HG02759 (cell line): ENCODE data around the gene BNC2.
"Not testable (repeated sequence)": the region's sequence is repeated elsewhere in the genome, so short reads cannot be mapped to it uniquely, and the experiment has no call there.

Source experiments
- ATAC-seq: cut with Tn5 transposase; IDR thresholded peaks from one replicate; pipeline ENCODE4 v1.9.1; 2021; ENCODE audit warnings: mild to moderate bottlenecking, moderate library complexity; ENCODE audit not compliant: unreplicated experiment

BNC2 gene, protein sequence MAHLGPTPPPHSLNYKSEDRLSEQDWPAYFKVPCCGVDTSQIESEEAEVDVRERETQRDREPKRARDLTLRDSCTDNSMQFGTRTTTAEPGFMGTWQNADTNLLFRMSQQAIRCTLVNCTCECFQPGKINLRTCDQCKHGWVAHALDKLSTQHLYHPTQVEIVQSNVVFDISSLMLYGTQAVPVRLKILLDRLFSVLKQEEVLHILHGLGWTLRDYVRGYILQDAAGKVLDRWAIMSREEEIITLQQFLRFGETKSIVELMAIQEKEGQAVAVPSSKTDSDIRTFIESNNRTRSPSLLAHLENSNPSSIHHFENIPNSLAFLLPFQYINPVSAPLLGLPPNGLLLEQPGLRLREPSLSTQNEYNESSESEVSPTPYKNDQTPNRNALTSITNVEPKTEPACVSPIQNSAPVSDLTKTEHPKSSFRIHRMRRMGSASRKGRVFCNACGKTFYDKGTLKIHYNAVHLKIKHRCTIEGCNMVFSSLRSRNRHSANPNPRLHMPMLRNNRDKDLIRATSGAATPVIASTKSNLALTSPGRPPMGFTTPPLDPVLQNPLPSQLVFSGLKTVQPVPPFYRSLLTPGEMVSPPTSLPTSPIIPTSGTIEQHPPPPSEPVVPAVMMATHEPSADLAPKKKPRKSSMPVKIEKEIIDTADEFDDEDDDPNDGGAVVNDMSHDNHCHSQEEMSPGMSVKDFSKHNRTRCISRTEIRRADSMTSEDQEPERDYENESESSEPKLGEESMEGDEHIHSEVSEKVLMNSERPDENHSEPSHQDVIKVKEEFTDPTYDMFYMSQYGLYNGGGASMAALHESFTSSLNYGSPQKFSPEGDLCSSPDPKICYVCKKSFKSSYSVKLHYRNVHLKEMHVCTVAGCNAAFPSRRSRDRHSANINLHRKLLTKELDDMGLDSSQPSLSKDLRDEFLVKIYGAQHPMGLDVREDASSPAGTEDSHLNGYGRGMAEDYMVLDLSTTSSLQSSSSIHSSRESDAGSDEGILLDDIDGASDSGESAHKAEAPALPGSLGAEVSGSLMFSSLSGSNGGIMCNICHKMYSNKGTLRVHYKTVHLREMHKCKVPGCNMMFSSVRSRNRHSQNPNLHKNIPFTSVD

DNA sequence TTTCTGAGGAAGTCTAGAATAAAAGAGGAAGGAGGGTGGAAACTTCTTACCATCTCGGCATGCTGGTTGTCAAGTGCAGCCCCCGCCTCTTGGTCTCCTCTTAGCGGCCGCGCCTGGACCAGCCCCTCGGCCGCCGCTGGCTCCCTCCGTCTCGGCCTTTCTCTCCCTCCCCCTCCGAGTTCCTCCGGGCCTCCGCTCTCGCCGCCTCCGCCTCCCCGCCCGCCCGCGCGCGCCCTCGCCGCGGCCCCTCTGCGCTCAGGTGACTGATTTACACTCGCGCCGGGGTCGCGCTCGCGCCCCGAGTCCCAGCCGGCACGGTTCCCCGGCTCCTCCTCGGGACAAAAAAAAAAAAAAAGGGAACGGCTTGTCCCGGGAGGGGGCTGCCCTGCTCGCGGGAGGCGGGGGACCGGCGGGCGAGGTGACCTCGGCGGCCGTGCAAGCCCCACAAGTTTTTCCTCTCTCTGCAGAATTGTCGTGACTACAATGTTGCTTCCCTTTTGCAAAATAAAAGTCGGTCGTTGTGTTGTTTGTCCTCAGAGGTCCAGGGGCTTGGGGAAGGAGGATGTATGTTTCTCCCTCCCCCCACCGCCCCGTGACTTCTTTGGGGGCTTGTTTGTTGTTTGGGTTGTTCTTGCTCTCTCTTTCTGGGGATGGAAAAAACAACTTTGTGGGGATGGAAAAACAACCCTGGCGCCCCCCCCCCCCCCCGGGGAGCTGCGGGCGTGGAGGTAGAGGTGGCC lies at the start of gene BNC2:
Gene BNC2, minus strand, starts transcription at position 75 of the 740 bp plus-strand sequence. Its CDS starts 22 bp downstream, at position 53.
- no peak for ATAC-seq

DNA sequence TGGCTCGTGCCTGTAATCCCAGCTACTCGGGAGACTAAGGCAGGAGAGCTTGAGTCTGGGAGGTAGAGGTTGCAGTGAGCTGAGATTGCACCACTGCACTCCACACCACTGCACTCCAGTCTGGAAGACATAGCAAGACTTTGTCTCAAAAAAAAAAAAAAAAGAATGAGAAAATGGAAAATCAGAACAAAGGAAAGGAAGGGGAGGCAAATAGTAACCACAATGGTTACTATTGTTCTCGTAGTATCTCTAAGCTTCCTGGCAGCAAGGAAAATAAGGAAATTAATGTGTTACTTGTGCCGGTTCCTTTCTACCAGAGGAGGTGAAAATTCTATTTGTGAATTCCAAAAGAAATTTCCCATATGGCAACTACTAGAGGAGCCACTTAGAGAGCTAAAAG lies 48.5 kb upstream of the BNC2 start:
- ATAC-seq, result no peak

DNA sequence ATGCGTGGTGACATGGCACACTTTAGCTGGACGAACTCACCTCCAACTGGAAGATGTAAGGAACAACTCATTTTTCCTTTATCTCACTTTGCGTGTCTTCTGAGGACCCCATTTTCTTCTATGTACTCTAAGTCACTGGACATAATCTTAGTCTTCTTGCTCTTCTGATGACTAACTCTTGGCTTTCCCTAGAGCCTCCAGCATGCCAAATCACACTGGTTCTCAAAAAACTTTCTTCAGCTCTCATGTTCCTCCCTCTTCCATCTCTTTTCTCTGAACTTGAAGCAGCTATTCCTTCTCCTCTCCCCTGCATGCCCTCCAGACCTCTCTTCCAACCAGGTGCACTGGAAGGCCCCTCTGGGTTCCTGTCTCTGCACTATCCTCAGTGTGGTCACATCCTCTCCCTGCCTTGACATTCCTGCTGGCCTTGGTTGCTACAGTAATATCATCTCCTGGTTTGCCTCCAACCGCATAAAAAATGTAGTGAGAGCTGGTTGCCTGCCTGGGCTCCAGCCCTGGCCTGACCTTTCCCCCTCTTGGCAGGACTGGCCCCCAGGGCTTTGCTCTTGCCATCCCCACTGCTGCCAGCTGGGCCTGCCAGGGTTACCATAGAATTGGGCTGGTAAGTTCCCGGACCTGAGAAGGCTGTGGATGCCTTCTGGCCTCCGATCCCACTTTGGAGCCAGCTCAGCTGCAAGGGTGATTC lies 44.8 kb upstream of the BNC2 start:
- no peak for ATAC-seq

DNA sequence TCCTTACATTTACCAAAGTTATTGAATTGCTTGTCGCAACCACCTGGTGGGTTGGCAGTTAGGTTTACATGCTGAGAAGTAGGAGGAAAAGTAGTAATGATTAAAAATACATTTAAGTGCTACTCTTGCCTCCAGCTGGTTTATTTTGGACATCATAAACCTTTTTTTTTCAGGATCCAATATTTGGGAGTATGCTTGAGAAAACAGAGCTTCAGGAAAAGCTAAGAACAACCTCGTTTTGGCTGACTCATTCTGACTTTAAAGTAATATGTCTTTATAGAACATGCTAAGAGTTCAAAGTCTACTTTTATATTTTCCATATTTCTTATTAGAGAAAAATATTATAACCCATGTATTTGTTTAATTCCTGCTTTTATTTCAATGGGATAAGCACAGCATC lies 41.7 kb upstream of the BNC2 start:
- ATAC-seq, result no peak

DNA sequence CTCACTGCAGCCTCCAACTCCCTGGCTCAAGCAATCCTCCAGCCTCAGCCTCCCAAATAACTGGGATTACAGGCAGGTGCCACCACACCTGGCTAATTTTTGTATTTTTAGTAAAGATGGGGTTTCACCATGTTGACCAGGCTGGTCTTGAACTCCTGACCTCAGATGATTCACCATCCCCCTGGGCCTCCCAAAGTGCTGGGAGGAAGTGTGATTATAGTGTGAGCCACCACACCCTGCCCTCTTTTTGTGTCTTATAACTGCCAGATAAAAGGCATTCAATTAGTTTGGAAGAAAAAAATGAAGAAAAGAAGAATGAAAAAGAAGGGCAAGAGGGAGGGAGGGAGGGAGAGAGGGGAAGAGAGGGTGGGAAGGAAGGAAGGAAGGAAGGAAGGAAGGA lies 37.7 kb upstream of the BNC2 start:
- not testable (repeated sequence) for ATAC-seq

DNA sequence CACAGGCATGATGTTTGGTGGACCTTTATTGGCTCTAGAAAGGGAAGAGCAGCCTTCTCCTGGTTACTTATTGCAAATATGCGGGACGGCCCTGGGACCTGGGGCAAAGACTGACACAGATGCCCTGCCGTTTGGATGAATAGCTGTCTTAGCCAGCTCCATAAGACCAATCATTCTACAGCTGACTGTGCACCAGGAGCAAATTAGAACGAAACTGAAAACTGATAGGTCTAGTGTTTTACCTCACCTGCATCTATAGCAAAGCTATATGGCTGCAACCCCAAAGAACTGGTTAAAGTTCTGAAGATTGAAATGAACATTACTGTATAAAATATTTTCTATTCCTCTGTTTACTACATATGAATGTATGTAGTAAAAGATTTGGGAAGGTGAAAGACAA lies 34.2 kb upstream of the BNC2 start:
- no peak for ATAC-seq

DNA sequence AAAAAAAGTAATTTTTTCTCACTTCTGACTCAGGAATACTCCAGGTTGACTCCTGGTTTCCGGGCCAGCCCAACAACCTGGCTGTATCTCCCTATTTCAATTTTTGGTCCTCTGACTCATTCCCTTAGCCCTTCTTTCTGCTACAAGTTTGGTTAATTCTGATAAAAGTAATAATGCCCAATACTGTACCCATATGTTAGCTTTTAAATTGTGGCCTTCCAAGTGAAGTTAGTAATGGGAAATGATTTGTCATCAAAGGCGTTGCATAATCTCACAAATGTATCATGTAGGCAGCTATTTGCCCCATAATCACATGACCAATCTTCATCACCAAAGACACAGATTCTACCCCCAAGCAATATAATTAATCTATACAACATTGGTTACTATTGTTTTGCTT lies 31.1 kb upstream of the BNC2 start:
- no peak for ATAC-seq

DNA sequence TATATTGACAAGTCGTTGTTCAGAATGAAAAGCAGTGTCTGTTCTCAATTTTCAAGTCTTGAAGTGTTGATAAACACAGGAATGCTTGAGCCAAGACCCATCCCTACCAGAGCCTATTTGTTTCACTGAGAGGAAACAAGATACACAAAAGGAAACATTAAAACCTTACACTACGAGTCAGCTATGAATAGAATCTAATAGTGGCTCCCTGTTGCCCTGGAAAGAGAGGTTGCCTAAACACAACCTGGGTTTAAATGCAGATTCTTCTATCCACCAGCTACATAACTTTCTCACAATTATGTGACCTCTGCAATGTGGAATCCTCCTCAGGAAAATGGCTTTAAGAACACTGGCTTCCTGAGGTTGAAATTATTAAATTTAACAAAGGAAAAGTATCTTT lies 29.1 kb upstream of the BNC2 start:
- no peak for ATAC-seq

DNA sequence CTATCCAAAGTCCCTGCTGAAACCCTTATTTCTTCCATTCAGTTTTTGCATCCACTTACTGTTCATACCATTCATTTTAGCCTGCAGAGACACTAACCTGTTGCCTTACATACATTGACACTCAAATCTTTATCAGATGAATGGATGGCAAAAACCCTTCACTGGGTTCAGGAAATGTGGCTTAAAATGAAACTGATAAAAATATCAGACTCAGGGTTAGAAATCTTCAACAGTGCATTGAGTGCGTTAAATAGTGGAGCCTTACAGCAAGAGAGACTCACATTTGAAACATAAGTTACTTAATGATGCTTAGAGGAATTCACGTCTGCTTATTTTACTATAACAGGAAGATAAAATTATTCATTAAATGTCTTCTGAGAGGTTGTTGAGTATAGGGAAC lies 28.0 kb upstream of the BNC2 start:
- ATAC-seq, result no peak

DNA sequence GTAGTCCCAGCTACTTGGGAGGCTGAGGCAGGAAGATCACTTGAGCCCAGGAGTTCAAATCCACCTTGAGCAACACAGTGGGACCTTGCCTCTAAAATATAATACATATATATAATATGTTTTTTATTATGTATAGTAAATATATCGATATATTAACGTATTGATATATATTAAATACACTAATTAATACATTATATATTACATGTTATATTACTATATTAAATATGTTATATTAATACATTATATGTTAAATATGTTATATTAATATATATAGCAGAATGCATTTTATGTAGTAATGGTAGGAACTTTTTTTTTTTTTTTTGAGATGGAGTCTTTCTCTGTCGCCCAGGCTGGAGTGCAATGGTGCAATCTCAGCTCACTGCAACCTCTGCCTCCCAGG lies 18.1 kb upstream of the BNC2 start:
- no peak for ATAC-seq

DNA sequence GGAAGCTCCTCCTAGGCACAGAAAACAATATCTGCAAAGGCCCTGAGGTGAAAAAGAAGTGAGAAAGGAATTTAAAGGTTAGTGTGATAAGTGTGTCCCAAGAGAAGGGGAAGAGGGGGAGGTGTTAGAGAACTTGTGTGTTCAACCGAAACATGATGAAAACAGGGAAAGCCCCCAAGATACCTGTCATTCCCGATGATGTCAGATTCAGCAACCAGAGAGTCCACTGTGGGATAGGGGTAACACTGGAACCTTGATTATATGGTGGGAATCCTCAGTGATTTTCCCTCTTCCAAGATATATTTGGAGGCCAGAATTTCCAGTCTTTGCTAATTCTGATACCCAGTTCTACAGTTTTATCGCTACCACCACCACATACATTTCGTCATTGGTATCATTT lies 15.5 kb upstream of the BNC2 start:
- ATAC-seq, result no peak

DNA sequence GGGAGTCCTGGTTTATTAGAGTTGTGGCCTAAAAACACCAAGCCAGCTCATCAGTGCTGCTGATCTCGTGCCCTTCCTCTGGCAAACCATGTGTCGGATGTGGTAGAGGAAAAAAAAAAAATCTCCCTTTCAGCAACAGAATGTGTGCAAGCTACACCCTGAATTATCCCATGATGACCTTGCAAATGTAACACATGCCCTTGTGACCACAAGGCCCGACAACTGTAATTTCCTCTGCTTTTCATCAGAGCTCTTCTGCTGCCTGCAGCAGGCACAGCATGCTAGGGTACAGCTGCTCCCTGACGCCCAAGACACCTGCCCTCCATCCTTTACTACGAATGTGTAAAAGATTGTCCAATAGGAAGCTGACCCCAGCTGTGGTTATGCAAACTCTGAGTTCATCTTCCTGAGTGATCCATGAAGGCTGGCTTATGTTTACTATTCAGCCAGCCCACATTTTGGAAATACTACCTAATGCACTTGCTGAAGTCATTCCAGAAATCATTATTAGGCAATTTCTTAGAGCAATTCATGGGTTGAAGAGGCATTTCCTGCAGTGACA lies 14.6 kb upstream of the BNC2 start:
- no peak for ATAC-seq

DNA sequence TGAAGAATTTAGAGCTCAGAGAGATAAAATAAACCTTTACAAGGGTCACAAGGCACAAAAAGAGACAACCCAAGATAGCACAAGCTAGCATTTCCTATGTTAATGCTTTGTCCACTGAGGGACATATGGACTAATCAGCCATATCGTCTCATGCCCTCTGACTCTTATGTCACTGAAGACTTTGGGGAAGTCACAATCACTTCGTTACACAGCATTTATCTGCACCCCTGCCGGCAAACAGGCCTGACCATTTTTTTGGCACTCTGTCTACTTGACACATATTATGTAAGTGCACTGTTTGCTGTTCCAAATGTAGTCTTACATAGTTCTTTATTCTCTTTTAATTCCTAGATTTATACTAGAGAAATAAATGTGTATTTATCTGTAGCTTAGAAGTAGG lies 13.9 kb upstream of the BNC2 start:
- ATAC-seq, result no peak

DNA sequence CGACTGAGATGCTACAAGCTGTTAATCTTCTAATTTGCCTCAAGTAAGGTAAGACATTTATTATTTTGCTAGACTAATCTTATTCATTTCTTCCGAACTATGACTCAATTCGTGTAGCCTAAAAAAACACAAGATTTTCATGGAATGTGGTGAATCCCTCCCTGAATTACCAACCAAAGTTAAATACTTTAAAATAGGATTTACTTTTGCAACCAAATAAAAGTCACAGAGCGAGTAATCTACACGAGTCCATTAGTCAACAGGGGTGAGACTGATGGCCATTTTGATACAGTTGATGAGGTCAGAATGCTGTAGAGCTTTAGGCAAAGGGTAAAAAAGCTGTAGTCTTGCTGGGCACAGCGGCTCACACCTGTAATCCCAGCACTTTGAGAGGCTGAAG lies 13.1 kb upstream of the BNC2 start:
- ATAC-seq, result no peak

DNA sequence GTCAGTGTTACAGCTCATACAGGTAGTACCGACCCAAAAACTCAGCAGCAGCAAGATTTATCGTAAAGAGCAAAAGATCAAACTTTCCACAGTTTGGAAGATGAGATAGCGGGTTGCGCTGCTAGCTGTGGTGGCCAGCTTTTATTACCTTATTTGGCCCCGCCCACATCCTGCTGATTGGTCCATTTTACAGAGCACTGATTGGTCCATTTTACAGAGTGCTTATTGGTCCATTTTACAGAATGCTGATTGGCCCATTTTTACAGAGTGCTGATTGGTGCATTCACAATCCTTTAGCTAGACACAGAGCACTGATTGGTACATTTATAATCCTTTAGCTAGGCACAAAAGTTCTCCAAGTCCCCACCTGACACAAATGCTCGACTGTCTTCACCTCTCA lies 12.0 kb upstream of the BNC2 start:
- ATAC-seq, result not testable (repeated sequence)

DNA sequence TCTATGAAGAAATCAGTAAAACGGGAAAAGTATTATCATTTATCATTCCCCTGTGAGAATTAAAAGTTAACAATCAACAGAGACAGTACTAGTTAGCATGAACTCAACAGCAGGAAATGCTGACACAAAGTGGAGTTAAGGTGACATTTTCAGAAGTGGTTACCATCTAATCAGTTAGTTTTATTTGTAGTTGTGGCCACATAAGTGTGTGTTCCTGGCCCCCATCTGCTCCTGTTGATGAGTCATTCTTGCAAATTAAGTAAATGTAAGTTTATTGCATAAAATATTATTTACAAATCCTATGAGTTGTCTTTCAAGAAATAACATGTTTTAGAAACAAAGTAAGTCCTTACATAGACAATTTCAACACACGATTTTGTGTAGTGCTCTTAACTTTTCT lies 8.9 kb upstream of the BNC2 start:
- ATAC-seq, result no peak

DNA sequence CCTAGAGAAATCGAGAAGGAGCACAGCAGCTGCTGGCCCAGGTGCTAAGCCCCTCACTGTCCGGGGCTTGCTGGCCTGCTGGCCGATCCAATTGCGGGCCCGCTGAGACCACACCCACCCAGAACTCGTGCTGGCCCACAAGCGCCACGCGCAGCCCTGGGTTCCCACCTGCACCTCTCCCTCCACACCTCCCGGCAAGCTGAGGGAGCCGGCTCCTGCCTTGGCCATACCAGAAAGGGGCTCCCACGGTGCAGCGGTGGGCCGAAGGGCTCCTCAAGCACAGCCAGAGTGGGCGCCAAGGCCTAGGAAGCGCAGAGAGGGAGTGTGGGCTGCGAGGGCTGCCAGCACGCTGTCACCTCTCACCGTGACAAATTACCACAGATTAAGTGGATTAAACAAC lies 6.8 kb upstream of the BNC2 start:
- no peak for ATAC-seq

DNA sequence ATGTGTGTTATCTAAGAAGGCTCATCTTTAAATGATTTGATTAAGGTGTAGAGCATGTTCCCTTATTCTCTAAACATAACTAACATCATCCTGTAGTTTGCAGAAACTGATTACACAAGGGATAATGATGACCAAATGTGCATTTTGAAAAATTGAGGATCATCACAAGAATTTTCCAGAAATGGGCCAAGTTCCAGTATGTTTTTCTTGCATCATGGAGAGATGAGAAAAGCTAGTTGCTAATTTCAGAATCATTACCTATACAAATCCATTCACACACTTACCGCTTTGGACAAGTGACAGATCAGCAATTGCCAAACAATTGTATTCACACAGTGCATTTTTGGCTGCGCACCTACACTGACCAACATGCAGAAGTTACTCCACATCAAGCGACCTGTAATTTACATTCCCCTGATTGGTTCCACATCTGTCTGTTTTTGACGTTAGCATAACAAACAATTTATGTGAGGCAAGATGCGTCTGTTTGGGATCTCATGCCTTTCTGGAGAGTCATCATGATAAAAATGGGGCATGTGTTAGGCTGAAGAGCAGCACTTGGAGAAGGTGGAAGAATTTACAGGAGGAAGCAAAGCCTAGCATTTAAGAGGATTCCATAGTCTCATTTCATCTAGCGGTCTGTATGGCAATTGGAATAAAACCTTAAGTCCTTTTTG lies 2.8 kb upstream of the BNC2 start:
- ATAC-seq, result no peak

DNA sequence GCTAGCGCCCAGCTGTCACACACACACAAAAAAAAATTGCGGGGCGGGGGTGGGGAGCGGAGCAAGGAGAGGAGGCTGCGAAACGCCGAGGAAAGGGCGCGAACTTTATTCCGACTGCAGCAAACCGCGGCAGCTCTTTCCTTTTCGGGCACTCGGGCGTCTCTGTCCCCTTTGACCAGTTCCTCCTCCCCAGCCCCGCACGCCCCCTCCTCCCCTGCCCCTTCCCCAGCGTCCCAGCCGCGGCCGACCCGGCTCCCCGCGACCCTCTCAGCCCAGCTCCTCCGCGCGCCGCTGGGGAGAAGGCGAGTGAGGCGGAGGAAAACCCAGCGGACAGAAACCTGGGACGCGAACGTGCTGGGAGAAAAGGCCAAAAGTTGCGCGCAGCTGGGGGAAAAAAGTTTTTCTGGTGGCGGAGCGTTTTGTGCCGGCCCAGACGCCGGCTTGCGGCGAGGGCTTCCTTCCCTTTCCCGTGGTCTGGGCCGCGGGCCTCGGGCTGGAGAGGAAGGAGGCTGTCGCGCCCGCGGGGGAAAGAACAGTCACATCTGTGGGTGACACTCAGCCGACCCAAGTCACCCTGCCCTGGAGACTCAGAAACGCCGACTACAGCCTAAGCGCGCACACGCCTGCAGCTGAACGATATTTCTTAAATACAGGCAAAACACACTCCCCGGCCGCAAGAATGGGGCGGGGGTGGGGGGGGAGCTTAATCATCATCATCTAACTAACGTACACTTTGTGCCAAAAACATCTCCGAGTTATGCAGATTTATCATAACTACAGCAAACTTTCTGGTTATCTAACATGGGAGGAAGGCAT lies 1.1 kb upstream of the BNC2 start:
- ATAC-seq, result no peak
